Left lung (tissue), 10 donors: ENCODE data around the gene IGIP. TPM values are rescaled to one million over a fixed set of nuclear protein-coding genes. Genes with fewer than 3 reads are reported as not detected.
A peak's percentile ranks its signal among the peaks of the same experiment; 100 is the strongest.

Experiments
- ATAC-seq: fragments of 200-7000 bp; cut with Tn5 transposase; one replicate; pipeline ENCODE4 v1.9.1; 2020; ENCODE audit warnings: moderate library complexity
- DNase-seq, 4 donors: peaks; one replicate each; pipeline ENCODE4 v3.0.0-alpha.2; 2013 to 2020
- H3K27ac ChIP-seq, 2 donors: fragments of 200-600 bp; sonication (generic) in 1 of 2; one replicate each; pipeline versions ENCODE4 v1.5.0 to v1.8.0; 2020 to 2021
- H3K27me3 ChIP-seq, 2 donors: fragments of 200-600 bp; sonication (generic) in 1 of 2; one replicate each; pipeline versions ENCODE4 v1.5.0 to v1.8.0; 2020 to 2021
- H3K36me3 ChIP-seq, 2 donors: fragments of 200-600 bp; sonication (generic) in 1 of 2; one replicate each; pipeline versions ENCODE4 v1.5.0 to v1.8.0; 2020 to 2021
- H3K4me1 ChIP-seq, 2 donors: fragments of 200-600 bp; one replicate each; pipeline ENCODE4 v1.8.0; 2021
- H3K4me3 ChIP-seq, 2 donors: fragments of 200-600 bp; sonication (generic) in 1 of 2; one replicate each; pipeline versions ENCODE4 v1.5.0 to v1.8.0; 2020 to 2021; ENCODE audit warnings: mild to moderate bottlenecking in 1 of 2
- H3K9me3 ChIP-seq, 2 donors: fragments of 200-600 bp; sonication (generic) in 1 of 2; one replicate each; pipeline versions ENCODE4 v1.5.0 to v1.8.0; 2020 to 2021
- CTCF ChIP-seq, 2 donors: fragments of 200-600 bp; sonication (generic) in 1 of 2; IDR thresholded peaks; one replicate each; pipeline versions ENCODE4 v1.5.0 to v1.8.0; 2021; ENCODE audit warnings: antibody characterized with exemption in 2 of 2
- intact Hi-C, 2 donors: fragments of 100-400 bp; cut with DNase I; formaldehyde crosslinking; loops; one replicate each; pipeline versions ENCODE4 v1.11.2 to v1.14.2; 2022
- polyA plus RNA-seq, 6 donors: library from polyadenylated mRNA; unstranded; fragments of 120-200 nt; gene quantifications; one replicate each; pipeline ENCODE4 v1.2.1, GENCODE V29; 2013; ENCODE audit not compliant: insufficient read length in 6 of 6
- total RNA-seq, 2 donors: library from RNA; stranded (reverse); fragmentation: NEBNext Ultra II Directional; extraction: Animal tissue kit (Norgen Biotek cat#: 25700); gene quantifications; one replicate each; pipeline ENCODE4 v1.2.1, GENCODE V29; 2021
- donor health status: DM: no; HTN: yes; CAD: no.
- donor health status: DM: no; HTN: no; CAD: no.

Gene IGIP
- total and polyA plus RNA-seq, 8 donors, result 4.2 to 13.7 (median 6.0) TPM

DNA sequence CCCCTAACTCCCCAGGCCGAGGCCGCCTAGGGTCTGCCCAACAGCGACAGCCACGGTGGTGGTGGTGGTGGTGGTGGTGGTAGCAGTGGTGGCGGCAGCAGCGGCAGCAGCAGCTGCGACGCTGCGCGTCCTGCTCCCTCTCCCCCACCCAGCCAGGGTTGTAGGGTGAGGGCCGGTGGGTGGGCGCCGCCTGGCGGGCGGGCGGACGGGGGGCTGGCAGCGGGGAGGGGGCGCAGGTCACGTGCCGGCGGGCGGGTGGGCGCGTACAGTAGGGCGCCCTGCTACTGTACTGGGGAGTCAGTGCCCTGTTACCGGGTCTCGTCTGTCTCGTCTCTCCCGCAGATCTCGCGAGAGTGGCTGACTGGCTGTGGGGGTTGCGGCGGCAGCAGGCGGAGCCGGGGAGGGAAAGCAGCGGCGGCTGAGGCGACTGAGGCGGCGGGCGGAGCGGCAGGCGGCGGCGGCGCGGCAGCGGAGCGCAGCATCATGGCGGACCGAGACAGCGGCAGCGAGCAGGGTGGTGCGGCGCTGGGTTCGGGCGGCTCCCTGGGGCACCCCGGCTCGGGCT is 12.0 kb upstream of the IGIP start, which contains the start of gene PURA:
TSS of gene PURA (plus strand) at position 411 of the 565 bp plus-strand sequence. CDS start at position 484, 73 bp downstream.
- peak within 1 kb of the TSS; percentile 89 to 91 for H3K27ac ChIP-seq
- intact Hi-C loops, result no loop called here
- H3K27me3 ChIP-seq, result peaks cover 0 to 45% of the 10 kb centered on the region in 2 donors
- no peaks in the 10 kb centered on the region for H3K36me3 ChIP-seq
- ATAC-seq, result peak; percentile 88
- no peaks in the 10 kb centered on the region for H3K9me3 ChIP-seq
- no peak for TF ChIP-seq CTCF (IDR thresholded peaks at IDR 0.05)
- peak; percentile 88 to 98 (median 96) for DNase-seq
- peaks cover 27 to 71% of the 10 kb centered on the region in 2 donors for H3K4me1 ChIP-seq
- peak within 1 kb of the TSS; percentile 49 to 68 for H3K4me3 ChIP-seq

- TF ChIP-seq CTCF (IDR thresholded peaks at IDR 0.05), result no peak
- Histone ChIP-seq H3K36me3 (no peaks in the 10 kb centered on the region), H3K4me1 (peaks cover 26 to 65% of the 10 kb centered on the region in 2 donors), H3K27me3 (peaks cover 0 to 38% of the 10 kb centered on the region in 2 donors), H3K27ac (peak overlapping the region; percentile 89 to 91), H3K9me3 (no peaks in the 10 kb centered on the region), H3K4me3 (peak overlapping the region; percentile 49 to 68)
- intact Hi-C loops, result no loop called here
- peak; percentile 51 to 93 (median 61) for DNase-seq
- ATAC-seq, result peak; percentile 67
Measured at GRCh38 chr5:140114341-140115185, 11.2 kb upstream of the IGIP start.

DNA sequence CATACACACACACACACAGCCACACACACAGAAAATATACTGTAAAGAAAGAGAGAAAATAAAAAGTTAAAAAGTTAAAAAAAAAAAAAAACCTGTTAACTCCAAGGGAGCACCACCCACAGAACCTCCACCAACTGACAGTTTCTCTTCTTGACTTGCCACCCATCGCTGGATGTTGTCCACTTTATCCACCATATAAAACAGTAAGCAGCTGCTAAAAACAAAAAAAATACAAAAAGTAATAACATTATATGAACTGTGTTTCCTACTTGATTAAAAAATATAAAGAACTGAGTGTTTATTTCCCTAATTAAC is 10.6 kb upstream of the IGIP start:
- peak overlapping the region in 1 of 2 donors; percentile 89 for H3K27ac ChIP-seq
- H3K4me3 ChIP-seq, result peak overlapping the region; percentile 49 to 68
- TF ChIP-seq CTCF (IDR thresholded peaks at IDR 0.05), result no peak

DNA sequence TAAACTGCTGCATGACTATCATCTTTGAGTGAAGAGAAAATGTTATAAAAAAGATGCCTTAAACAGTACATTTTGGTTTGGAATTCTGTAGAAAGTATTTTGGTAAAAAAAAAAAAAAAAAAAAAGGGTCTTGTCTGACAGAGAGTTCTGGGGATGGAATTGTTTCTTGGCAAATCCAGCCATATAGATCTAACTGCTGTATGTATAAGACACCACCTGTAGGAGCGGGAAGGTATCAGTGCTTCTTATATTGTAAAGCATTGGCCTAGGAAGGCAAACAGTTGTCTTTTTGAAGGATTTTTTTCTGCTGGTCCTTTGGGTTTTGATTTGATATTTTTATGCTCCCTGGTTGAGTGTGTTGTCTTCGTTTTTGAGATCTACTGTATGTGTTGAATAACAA is 9.0 kb upstream of the IGIP start:
- peaks cover 0 to 18% of the 10 kb centered on the region in 2 donors for H3K27me3 ChIP-seq
- no peak overlapping the region for H3K27ac ChIP-seq
- DNase-seq (no peak), ATAC-seq (no peak)
- intact Hi-C loops, result no loop called here
- H3K36me3 ChIP-seq, result no peaks in the 10 kb centered on the region
- no peak overlapping the region for H3K4me3 ChIP-seq
- no peaks in the 10 kb centered on the region for H3K9me3 ChIP-seq
- TF ChIP-seq CTCF (IDR thresholded peaks at IDR 0.05), result no peak
- H3K4me1 ChIP-seq, result peaks cover 23 to 62% of the 10 kb centered on the region in 2 donors

More for the DNA sequence above, 10.6 kb upstream of the IGIP start:
- intact Hi-C loops, result no loop called here
- Histone ChIP-seq H3K9me3 (no peaks in the 10 kb centered on the region), H3K27me3 (peaks cover 0 to 32% of the 10 kb centered on the region in 2 donors), H3K4me1 (peaks cover 23 to 65% of the 10 kb centered on the region in 2 donors), H3K36me3 (no peaks in the 10 kb centered on the region)
- ATAC-seq (no peak), DNase-seq (no peak)

DNA sequence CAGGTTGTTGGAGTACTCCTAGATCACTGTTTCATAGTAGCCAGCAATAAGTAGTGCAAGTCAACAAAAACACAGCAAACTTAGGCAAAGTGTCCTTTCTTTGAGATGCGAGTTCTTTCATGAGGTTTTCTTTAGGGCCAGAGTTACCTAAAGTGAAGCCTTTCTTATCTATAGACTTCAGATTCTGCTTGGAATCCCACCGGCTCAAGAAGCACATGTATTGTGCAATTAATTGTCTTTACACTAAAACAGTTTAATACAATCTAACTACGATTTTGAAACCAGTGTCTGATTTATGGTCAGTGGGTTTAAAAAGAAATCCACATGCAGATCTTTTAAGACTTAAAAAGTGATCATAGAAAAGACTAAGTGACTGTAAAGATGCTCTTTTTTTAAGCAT is 8.2 kb upstream of the IGIP start:
- Histone ChIP-seq H3K4me3 (no peak overlapping the region), H3K9me3 (no peaks in the 10 kb centered on the region), H3K27ac (no peak overlapping the region), H3K27me3 (peaks cover 0 to 10% of the 10 kb centered on the region in 2 donors), H3K4me1 (peaks cover 23 to 54% of the 10 kb centered on the region in 2 donors), H3K36me3 (no peaks in the 10 kb centered on the region)
- DNase-seq (no peak), ATAC-seq (no peak)
- TF ChIP-seq CTCF (IDR thresholded peaks at IDR 0.05), result no peak
- intact Hi-C loops, result no loop called here
